ENCODE data around the gene MLN.

The MLN gene

DNA sequence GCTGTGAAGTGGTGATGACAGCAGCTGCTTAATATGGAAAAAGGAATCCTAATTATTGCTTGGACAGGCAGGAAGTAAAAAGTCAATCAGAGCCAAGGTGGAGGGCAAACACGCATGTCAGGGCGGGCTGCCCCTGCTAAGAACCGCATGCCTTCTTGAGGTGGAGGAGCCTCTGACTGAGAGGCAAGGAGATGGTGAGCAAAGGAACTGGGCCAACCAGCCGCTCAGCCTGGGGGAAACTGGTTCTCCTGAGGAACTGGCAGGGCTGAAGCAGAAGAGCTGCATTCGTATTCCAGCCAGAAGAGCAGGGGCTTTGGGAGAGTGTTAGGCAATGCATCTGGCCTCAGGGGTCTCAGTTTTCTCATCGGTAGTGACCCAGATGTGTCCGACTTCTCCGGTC, 13.1 kb upstream of the MLN start:
- in situ Hi-C loops (cut with MboI; ENCODE audit: low sequenced_read_pairs): no loop called here

DNA sequence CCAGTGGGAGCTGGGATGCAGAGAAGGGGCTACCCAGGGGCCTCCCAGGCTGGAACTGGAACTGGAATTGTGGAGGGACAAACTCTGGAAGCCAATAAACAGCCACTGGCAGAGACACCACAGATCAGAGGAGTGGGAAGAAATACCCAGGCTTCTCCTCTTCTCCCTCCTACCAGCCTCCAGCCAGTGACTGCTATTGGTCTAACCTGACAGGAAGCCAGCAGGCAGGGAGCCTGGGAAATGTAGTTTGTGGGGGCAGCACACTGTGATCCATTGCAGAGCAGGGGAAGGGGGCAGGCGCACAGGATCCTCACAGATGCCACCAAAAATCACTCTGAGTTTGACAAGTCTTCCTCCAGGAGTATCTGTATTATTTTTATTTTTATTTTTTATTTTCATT, 12.1 kb upstream of the MLN start:
- in situ Hi-C loops (cut with MboI; ENCODE audit: low sequenced_read_pairs): no loop called here

- in situ Hi-C loops (cut with MboI; ENCODE audit: low sequenced_read_pairs): no loop called here
Measured at GRCh38 chr6:33813990-33814985, 10.5 kb upstream of the MLN start.

GRCh38 chr6:33813246-33813904, 9.6 kb upstream of the MLN start:
- in situ Hi-C loops (cut with MboI; ENCODE audit: low sequenced_read_pairs): no loop called here

GRCh38 chr6:33812669-33813068, 8.9 kb upstream of the MLN start:
- in situ Hi-C loops (cut with MboI; ENCODE audit: low sequenced_read_pairs): no loop called here

DNA sequence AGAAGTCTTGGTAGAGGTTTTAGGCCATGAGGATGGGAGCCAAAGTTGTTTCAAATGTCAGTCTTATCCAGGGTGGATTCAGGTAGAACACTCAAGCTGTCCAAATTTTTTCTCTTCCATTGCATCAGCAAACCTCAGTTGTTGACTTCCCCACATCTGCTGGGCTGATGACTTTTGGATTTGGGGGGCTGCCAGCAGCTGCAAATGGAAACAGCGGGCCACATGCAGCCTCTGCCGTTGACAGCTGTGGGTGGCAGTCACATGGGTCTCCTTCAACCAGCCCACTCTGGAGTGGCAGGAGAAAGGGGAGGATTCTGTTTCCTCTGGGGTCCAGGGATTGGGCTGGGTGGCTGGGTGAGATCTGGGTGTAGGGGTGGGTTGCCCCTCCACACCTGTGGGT, 5.8 kb upstream of the MLN start:
- in situ Hi-C loops (cut with MboI; ENCODE audit: low sequenced_read_pairs): no loop called here

DNA sequence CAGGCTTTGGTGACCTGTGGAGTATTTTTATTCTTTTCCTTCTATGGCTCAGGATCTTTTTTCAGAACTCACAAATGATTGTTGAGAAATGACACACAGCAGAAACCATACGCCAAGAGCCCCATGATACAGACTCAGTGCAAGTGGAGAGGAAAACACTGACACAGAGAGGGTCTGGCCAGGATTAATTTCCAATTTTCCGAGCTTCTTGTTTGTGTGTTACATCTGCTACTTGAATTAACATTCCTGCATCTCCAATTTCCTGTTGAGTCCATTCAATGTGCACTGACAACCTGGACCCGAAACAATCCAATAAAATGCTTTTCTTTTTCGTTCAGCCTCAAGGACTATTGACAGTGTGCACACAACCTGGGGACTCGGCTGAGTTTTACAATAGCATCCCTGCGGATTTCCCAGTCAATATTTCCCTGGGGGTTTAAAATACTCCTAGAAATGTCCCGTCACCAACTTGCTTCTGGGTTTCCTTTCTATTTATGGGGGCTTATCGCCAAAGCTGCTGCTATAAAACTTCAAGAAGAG, 4.9 kb upstream of the MLN start:
- in situ Hi-C loops (cut with MboI; ENCODE audit: low sequenced_read_pairs): no loop called here

DNA sequence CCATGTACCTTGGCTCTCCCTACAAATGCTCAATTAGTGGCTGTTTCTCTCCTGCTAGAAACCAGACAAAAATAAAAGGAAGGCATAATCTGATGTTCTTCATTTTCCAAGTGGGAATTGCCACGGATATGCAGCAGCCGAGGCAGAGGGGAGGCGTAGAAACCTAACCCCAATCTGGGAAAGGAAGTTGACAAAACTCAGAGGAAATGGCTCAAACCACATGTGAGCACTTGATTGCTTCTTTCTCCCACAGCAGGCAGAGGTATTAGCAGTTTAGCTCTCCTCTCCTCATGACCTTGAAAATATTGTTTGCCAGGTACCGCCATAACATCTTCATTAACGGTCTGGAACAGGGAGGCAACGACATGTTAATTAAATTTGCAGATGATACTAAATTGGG, 3.8 kb upstream of the MLN start:
- in situ Hi-C loops (cut with MboI; ENCODE audit: low sequenced_read_pairs): no loop called here

GRCh38 chr6:33806841-33807240, 3.0 kb upstream of the MLN start:
- in situ Hi-C loops (cut with MboI; ENCODE audit: low sequenced_read_pairs): no loop called here

GRCh38 chr6:33802186-33802958, 1.4 kb downstream of the MLN start:
- in situ Hi-C loops (cut with MboI; ENCODE audit: low sequenced_read_pairs): no loop called here

- in situ Hi-C loops (cut with MboI; ENCODE audit: low sequenced_read_pairs): no loop called here
Measured at GRCh38 chr6:33801611-33802010, 2.2 kb downstream of the MLN start.

DNA sequence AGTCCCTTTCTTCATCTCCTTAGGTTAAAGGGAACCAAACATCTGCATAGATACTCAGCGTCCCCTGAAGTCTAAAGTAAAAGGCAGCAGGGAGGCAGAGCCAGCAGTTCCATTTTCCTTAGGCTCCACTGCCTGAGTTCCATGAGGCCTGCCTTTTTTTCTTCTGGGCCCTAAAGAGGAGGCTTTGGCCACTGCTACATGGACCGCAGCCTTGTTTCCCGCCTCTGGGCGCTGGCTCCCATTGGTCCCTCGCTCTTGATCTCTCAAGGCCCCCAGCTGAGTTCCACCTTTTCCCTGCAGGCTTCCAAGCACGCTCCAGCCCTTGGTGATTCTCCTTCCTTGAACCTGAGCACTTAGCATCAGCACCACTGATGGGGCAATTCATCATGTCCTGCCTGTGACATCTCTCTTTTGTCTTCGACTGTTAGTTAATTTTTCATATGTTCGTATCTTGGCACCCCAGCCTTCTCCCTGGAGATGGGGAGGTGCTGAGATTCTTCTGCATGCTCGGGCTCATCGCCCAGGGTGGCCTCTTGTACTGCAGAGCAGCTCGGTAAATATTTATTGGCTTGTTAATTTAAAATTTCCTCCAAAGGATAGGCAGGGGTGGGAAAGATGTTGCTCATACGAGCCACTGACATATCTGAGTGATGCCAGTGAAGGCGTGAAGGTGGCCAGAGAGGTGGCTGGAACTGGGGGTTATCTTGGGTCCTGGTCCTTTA, 3.4 kb downstream of the MLN start:
- in situ Hi-C loops (cut with MboI; ENCODE audit: low sequenced_read_pairs): no loop called here

- in situ Hi-C loops (cut with MboI; ENCODE audit: low sequenced_read_pairs): no loop called here
Measured at GRCh38 chr6:33799454-33800113, 4.2 kb downstream of the MLN start.

- in situ Hi-C loops (cut with MboI; ENCODE audit: low sequenced_read_pairs): no loop called here
Measured at GRCh38 chr6:33798343-33798848, 5.4 kb downstream of the MLN start.

- in situ Hi-C loops (cut with MboI; ENCODE audit: low sequenced_read_pairs): no loop called here
Measured at GRCh38 chr6:33797626-33798342, 6.0 kb downstream of the MLN start.

DNA sequence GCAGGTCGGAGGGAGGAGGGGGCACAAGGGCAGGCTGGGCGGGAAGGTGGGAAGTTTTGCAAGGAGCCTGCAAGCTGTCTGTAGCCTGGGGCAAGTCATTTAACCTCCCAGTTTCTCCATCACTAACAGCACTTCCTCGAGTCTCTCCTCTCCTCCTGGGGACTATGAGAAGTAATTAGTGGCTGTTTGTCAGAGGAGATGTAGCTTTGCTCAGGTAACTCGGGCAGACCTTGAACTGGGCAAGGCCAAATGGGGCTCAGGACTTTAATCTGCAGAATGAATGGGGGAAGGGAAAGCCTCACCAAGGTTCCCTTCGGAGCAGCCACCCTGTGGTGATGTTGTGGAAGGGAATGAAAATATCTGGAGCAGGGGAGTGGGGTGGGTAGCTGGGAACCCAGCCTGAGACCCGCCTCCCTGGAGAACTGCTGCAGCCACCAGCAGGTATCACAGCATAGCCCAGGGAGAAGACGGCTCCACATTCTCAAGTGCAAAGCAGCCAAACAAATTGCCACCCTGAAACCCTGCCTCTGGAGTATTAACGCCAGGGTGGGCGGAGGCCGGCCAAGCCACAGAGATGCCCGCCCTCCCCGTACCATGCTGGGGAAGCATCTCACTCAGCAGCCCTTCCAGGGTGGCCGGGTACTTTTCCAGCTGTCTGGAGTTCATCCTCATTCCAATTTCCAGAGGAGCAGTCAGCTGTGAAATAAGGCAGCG, 8.7 kb downstream of the MLN start:
- in situ Hi-C loops (cut with MboI; ENCODE audit: low sequenced_read_pairs): no loop called here

- in situ Hi-C loops (cut with MboI; ENCODE audit: low sequenced_read_pairs): no loop called here
Measured at GRCh38 chr6:33792981-33793380, 10.8 kb downstream of the MLN start.

GRCh38 chr6:33791620-33792019, 12.2 kb downstream of the MLN start:
- in situ Hi-C loops (cut with MboI; ENCODE audit: low sequenced_read_pairs): no loop called here

DNA sequence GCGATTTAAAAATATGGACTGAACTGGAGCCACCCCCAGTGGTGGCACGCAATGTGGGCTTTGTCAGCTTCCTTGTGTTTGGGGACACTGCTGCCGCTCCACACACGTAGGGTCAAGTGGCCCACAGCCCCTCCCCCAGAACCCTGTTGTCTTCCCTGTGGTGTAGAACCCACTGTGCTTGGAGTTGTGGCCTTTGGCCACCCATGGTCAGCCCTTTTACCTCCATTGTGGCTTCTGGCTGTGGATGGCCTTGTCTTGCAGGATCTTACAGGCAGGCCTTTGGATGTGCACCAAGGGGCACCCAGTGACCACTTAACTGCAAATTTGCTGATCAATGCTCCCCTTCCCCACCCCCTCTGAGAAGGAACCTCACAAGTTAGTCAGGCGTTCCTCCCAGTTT, 12.9 kb downstream of the MLN start:
- in situ Hi-C loops (cut with MboI; ENCODE audit: low sequenced_read_pairs): no loop called here
